NB4 (cell line): ENCODE measurements around the gene TMLHE.

ENCODE experiments used
- POLR2A ChIP-seq: IDR thresholded peaks from 2 replicates; pipeline ENCODE4 v1.6.1; 2011; ENCODE audit warnings: mild to moderate bottlenecking; ENCODE audit not compliant: insufficient read length; ENCODE audit errors: extremely low read depth
- TF ChIP-seq, protein P1 (sequence below): IDR thresholded peaks from one replicate; pipeline ENCODE4 v1.5.1; 2012; ENCODE audit warnings: low read depth, low read length
- TF ChIP-seq, protein P2 (sequence below): IDR thresholded peaks from 2 replicates; pipeline ENCODE4 v1.6.1; 2011; ENCODE audit warnings: low read depth, low read length

DNA sequence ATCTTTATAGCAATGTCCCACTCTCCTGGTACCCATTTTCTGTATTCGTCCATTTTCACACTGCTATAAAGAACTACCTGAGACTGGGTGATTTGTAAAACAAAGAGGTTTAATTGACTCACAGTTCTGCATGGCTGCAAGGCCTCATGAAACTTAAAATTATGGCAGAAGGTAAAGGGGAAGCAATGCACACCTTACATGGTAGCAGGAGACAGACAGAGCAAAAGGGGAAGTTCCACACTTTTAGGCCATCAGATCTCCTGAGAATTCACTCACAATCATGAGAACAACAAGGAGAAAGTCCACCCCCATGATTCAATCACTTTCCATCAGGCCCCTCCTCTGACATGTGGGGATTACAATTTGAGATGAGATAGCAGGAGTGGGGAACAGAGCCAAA is 49.7 kb downstream of the TMLHE start:
- TF ChIP-seq, protein P1, sequence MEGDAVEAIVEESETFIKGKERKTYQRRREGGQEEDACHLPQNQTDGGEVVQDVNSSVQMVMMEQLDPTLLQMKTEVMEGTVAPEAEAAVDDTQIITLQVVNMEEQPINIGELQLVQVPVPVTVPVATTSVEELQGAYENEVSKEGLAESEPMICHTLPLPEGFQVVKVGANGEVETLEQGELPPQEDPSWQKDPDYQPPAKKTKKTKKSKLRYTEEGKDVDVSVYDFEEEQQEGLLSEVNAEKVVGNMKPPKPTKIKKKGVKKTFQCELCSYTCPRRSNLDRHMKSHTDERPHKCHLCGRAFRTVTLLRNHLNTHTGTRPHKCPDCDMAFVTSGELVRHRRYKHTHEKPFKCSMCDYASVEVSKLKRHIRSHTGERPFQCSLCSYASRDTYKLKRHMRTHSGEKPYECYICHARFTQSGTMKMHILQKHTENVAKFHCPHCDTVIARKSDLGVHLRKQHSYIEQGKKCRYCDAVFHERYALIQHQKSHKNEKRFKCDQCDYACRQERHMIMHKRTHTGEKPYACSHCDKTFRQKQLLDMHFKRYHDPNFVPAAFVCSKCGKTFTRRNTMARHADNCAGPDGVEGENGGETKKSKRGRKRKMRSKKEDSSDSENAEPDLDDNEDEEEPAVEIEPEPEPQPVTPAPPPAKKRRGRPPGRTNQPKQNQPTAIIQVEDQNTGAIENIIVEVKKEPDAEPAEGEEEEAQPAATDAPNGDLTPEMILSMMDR = no peak
- TF ChIP-seq, protein P2, sequence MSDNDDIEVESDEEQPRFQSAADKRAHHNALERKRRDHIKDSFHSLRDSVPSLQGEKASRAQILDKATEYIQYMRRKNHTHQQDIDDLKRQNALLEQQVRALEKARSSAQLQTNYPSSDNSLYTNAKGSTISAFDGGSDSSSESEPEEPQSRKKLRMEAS = no peak
- no peak for TF ChIP-seq POLR2A
